ENCODE measurements around the gene PTGES3.
"Not testable (repeated sequence)": the region's sequence is repeated elsewhere in the genome, so short reads cannot be mapped to it uniquely, and the experiment has no call there.

The PTGES3 gene

DNA sequence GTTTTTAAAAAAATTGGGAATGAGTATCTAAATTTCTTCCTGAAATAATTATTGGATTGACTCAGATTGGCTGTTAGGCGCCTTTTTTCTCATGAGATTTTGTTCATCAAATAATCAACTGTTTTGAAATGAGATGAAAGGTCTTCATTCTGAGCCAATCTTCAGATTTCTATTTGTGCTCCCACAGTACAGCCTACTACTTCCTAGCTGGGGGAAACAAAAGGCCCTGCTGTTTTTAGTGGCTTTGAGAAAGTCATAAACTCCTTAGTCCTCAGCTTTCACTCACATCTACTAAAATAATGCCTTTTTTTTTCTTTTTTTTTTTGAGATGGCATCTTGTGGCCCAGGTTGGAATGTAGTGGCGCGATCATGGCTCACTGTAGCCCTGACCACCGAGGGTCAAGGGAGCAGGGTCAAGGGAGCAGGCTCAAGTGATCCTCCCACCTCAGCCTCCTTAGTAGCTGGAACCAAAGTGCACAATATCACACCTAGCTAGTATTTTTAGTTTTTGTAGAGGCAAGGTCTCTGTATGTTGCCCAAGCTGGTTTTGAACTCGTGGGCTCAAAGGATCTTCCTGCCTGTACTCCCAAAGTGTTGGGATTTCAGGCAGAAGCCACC lies 21.8 kb upstream of the PTGES3 start:
- peak; percentile 37 to 55 for DNase-seq

DNA sequence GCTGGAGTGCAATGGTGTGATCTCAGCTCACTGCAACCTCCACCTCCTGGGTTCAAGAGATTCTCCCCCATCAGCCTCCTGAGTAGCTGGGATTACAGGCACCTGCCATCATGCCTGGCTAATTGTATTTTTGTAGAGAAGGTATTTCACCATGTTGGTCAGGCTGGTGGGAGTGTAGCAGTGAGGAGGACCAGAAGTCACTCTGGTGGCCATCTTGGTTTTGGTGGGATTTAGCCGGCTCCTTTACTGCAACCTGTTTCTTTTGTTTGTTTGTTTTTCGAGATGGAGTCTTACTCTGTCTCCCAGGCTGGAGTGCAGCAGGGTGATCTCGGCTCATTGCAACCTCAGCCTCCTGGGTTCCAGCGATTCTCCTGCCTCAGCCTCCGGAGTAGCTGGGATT lies 16.4 kb upstream of the PTGES3 start:
- DNase-seq: not testable (repeated sequence)

DNA sequence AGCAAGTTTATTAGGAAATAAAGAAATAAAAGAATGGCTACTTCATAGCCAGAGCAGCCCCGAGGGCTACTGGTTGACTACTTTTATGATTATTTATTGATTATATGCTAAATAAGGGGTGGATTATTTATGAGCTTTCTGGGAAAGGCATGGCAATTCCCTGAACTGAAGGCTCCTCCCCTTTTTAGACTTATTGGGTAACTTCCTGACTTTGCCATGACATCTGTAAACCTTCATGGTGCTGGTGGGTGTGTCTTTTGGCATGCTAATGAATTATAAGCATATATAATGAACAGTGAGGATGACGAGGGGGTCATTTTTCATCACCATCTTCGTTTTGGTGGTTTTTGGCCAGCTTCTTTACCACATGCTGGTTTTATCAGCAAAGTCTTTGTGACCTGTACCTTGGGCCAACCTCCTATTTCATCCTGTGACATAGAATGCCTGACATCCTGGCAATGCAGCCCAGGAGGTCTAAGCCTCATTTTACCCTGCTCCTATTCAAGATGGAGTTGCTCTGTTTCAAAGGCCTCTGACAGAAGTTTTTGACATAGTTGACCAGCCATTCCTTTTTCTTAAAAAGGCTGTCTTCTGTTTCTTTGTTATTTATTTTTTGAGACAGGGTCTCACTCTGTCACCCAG lies 11.1 kb upstream of the PTGES3 start:
- DNase-seq: peak; percentile 50 to 79

DNA sequence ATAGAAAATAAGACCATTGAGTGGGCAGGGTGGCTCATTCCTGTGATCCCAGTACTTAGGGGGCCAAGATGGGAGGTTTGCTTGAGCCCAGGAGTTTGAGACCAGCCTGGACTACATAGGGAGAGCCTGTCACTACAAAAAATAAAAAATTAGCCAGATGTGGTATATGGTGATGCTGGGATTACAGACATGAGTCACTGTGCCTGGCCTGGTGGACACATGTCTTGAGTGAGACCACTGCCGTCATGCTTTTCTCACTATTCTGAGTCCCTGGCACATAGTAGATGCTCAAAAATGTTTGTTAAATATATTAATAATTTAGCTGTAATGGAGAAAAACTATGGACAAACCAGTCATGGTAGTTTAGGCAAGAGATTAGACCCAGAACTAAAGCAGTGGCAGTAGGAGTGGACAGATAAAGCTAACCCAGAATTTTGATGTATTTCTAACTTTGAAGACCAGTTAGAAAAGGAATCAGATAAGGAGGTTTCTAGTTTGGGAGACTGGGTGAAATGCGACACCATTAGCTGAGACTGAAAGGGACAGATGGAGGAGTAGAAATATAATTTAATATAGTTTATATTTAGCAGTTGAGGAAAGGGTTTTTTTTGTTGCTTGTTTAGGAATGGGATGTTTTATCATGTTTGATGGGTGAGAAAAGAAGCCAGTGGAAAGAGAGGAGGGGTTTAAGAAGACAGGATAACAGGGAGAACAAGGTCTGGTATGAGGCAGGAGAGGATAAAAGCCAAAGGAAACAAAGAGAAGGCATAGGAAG lies 7.4 kb upstream of the PTGES3 start:
- no peak for DNase-seq

DNA sequence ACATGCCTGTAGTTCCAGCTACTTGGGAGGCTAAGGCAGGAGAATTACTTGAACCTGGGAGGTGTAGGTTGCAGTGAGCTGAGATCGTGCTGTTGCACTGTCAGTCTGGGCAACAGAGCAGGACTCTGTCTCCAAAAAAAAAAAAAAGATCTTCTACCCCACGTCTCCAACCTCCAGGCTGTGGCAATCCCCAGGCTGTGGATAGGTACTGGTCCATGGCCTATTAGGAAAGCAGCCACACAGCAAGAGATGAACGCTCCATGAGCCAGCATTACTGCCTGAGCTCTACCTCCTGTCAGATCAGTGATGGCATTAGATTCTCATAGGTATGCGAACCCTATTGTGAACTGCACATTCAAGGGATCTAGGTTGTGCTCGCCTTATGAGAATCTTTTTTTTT lies 6.1 kb upstream of the PTGES3 start:
- no peak for DNase-seq

DNA sequence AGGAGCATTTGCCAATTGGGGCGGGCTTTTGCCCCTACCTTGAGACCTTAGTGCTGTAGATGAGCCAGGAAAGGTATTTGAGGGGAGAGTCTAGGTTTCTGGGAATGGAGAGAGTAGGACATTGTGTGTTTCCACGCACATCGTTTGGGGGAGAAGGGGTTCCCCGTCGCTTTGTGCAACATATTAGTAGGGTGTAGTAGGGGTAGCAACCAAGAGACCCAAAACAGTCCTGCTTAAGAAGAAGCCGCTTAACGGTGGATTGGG lies 694 bp upstream of the PTGES3 start:
- no peak for DNase-seq

DNA sequence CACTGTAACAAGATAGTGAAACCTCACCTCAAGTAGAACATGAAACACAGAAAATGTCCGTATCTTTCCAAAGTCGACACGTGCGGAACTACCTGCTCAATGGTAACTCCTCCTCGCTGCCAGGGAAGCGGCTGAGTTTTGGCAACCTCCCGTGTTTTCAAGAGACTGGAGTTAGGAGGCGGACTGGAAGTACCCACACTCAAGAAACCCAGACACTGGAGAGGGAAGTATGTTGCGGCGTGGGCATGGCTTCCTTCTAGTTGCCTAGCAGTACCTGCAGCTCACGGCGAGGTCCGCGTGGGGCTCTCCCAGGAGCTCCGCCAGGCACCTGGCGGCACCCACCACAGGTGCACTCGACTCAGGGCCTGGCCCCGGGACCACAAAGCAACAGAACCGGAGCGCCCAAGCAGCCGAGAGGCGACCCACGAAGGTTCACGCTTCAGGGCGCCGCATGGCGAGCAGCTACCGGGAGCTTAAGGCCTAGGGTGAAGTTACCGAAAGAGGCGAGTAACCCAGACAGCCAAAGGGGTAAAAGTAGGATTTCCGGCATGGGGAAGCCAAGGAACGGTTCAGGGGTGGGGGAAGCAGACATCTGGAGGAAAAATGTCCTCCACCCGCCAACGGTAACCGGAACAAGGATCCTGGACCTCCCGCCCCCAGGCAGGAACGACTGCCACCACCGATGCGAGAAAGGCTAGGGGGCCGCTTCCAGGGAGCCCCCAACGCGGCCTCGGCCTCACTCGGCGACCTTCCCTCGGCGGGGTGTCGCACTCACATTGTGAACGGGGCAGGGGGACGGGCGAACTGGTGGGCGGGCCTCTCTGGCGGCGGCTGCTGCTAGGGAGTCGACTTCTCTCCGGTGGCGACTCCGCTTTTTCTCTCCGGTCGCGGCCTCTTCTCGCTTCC lies 608 bp downstream of the PTGES3 start:
- DNase-seq: peak; percentile 64 to 88

DNA sequence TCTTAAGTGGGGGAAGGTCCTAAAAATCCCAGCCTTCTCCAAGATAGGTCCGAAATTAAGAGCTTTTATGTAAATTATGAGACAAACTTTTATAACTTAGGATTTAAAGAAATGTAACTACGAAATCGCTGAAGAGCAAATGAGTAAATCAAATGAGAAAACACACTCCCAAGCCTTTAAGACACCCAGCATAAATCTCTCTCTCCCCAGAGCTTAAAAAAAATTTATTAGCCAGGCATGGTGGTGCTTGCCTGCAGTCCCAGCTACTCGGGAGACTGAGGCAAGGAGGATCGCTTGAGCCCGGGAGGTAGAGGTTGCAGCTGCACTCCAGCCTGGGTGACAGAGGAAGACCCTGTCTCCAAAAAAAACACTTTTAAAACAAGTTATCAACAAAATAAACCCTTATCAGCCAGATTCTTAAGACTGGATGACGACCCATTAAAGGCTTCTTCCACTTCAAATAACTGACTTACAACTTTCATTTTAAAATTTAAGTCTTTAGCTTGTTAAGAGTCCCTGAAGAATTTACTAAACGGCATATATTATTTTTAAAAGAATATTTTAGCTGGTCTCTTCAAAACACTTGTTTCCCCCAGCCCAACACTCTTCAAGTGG lies 3.2 kb downstream of the PTGES3 start:
- DNase-seq: no peak

DNA sequence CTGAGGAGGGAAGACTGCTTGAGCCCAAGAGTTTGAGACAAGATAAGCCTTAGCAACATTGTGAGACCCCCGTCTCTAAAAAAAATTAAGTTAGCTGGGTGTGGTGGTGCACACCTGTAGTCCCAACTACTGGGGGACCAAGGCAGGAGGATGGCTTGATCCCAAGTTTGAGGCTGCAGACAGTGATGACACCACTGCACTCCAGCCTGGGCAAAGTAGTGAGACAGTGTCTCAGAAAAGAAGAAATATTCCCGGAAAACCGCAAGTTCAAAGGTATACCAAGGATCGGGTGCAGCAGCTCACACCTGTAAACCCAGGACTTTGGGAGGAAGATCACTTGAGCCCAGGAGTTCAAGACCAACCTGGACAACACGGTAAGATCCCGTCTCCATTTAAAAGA lies 5.8 kb downstream of the PTGES3 start:
- no peak for DNase-seq

DNA sequence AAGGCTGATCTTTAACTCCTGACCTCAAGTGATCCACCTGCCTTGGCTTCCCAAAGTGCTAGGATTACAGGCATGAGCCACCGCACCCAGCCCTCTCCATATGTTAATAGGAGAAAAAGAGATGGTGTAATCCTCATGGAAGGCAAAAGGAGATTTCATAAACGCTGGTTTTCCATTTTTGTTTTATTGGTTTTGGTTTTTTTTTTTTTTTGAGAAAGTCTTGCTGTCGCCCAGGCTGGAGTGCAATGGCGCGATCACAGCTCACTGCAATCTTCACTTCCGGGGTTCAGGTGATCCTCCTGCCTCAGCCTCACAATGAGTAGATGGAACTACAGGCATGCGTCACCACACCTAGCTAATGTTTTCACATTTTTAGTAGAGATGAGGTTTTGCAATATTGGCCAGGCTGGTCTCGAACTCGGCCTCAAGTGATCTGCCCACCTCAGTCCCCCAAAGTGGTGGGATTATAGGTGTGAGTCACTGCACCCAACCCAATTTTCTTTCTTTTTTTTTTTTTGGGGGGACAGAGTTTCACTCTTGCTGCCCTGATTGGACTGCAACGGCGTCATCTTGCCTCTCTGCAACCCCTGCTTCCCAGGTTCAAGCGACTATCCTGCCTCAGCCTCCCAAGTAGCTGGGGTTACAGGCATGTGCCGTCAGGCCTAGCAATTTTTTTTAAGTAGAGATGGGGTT lies 8.1 kb downstream of the PTGES3 start:
- no peak for DNase-seq

DNA sequence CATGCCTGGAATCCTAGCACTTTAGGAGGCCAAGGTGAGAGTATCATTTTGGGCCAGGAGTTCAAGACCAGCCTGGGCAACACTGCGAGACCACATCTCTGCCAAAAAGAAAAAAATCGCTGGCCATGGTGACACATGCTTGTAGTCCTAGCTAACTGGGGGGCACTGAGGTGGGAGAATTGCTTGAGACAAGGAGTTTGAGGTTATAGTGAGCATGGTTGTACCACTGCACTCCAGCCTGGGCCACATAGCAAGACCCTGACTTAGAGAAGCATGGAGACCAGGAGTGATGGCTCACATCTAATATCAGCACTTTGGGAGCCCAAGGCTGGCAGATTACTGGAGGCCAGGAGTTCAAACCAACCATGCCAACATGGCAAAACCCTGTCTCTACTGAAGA lies 9.2 kb downstream of the PTGES3 start:
- DNase-seq: no peak

DNA sequence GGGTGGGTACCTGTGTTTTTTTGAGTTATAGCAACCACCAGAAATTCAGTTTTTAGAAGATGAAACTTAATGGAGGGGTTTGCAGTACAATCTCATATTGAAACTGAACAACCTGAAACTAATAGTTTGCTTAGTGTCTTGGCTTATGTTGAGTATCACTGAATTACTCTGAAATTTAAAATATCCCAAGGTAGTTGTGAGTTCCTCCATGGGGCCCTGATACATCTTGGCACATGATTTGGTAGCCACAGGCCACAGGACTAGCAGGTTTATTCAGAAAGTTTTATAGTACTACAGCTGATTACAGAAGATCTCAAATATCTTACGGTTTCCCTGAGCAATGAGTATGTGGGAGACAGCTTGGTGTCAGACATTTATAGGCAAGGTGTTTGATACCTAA lies 10.4 kb downstream of the PTGES3 start:
- DNase-seq: no peak

DNA sequence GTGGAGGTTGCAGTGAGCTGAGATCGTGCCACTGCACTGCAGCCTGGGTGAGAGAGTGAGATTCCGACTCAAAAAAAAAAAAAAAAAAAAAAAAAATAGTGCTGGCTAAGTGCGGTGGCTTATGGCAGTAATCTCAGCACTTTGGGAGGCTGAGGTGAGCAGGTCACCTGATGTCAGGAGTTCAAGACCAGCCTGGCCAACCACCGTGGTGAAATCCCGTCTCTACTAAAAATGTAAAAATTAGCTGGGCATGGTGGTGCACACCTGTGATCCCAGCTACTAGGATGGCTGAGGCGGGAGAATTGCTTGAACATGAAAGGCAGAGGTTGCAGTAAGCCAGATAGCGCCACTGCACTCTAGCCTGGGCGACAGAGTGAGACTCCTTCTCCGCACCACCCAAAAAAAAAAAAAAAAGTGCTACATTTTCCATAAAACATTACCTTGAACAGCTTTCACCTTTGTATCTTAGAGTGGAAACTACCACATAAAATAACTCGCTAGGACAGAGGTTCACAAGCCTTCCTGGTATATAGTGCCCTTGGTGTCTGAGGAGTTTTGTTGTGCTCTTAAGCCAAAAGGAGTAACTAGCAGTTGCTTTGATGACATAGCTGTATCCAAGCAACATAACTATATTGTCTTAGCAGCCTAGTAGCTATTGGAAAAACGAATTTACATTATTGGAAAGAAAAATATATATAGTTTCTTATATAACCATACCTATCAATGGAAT lies 11.1 kb downstream of the PTGES3 start:
- no peak for DNase-seq

DNA sequence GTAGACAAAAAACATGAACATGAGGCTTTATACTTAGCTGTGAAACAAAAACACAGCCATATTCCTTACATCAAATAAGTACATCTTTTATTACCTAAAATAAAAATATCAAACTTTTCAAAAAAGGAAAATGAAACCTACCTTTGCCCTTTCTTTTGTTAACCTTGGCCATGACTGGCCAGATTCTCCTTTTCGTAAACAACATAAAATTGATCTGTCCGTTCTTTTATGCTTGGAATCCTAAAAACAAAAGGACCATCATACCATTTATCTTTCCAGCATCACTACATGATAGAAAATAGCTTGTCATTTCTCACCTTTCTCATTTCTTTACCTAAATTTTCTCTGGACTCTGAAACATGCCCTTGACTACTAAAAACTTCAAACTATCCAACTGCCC lies 16.5 kb downstream of the PTGES3 start:
- DNase-seq: no peak

DNA sequence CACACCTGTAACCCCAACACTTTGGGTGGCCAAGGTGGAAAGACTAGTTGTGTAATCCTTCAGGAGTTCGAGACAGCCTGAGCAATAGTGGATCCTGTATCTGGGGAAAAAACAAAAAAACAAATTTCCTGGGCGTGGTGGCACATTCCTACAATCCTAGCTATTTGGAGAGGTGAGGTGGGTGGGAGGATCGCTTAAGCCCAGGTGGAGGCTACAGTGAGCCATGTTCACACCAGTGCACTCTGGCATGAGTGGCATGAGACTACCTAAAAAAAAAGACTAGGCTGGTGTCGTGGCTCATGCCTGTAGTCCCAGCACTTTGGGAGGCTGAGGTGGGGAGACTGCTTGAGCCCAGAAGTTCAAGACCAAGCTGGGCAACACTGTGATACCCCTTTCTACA lies 17.2 kb downstream of the PTGES3 start:
- DNase-seq: no peak

DNA sequence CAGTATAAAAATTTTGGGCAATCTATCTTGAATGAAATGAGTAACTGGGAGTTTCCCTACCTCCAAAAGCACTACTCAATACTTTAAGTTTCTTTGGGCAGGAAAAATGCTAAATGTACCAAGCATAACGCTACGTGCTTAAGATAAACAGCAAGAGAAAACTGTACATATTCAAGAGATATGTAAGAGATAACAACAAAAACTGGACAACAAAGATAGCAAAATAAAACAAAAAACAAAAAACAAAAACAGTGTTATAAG lies 20.0 kb downstream of the PTGES3 start:
- DNase-seq: no peak

DNA sequence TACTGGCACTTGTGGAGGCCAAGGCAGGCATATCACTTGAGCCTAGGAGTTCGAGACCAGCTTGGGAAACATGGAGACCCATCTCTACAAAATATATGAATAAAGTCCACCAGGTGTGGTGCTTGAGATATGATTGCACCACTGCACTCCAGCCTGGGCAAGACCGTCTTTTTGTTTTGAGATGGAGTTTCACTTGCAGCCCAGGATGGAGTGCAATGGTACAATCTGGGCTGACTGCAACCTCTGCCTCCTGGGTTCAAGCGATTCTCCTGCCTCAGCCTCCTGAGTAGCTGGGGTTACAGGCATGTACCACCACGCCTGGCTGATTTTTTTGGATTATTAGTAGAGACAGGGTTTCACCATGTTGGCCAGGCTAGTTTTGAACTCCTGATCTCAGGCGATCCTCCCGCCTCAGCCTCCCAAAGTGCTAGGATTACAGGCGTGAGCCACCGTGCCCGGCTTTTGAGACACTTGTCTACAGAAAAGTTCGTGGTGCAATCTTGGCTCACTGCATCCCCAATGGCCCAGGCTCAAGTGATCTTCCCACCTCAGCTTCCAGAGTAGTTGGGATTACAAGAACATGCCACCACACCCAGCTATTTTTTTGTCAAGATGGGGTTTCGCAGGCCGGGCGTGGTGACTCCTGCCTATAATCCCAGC lies 26.0 kb downstream of the PTGES3 start:
- no peak for DNase-seq

DNA sequence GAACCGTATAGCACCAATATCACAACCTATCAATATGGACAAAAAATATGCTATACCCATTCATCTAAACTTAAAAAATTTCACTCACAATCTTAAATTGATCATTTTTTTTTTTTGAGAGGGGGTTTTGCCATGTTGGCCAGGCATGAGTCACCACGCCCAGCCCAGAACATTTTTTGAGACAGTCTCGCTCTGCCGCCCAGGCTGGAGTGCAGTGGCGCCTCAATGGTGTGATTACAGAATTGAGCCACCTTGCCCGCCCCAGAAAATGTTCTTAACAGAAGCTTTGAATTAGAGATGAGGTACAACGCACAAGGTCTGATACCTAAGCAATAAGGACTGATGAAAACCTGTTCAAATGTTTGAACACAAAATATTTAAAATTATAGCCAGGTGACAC lies 26.5 kb downstream of the PTGES3 start:
- no peak for DNase-seq

DNA sequence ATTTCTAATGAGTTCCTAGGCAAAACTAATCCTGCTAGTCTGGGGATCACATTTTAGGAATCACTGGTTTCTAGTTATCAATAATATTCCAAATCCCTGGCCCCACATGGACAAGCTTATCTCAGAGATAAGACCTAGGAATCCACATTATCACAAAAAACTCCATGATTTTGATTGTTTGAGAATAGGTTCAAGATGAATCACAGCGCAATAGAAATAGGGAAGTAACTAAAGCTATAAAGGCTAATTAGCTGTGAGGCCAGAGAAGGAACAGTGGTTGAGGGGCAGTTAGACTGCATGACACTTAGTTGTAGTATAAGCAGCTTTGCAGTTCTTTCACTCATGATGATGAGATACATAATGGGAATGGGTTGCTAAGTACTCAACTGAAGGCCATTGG lies 29.2 kb downstream of the PTGES3 start:
- DNase-seq: peak; percentile 19 to 33

DNA sequence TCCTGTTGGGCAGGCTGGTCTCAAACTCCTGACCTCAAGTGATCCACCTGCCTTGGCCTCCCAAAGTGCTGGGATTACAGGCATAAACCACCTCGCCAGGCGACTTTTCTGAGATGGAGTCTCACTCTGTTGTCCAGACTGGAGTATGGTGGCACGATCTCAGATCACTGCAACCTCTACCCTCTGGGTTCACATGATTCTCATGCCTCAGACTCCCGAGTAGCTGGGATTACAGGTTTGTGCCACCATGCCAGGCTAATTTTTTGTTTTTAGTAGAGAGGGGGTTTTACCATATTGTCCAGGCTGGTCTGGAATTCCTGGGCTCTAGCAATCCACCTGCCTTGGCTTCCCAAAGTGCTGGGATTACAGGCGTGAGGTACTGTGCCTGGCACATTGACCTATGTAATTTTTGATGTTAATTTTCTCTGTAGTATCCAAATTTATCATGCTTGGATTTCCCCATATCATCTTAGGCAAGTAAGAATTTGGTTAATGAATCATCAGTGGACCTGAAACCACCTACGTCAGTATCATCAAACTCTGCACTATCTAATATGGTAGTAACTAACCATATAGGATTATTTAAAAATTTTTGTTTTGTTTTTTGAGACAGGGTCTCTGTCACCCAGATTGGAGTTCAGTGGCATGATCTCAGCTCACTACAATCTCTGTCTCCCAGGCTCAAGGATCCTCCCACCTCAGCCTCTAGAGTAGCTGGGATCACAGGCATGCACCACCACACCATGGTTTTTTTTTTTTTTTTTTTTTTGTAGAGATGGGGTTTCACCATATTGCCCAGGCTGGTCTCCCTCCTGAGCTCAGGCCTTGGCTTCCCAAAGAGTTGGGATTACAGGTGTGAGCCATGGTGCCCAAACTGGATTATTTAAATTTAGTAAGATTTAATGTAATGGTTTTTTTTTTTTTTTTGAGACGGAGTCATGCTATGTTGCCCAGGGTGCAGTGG lies 30.4 kb downstream of the PTGES3 start:
- no peak for DNase-seq

Measured in inflammatory macrophage (primary cell).